ENCODE measurements around the gene BCL2L13. TPM values are rescaled to one million over a fixed set of nuclear protein-coding genes. Genes with fewer than 3 reads are reported as not detected.

Gene BCL2L13
- total RNA-seq, 1 experiment from 2014 or later = 26.0 TPM

GRCh38 chr22:17694193-17694592, 55.6 kb downstream of the BCL2L13 start:
- no peak overlapping the region for H2BK20ac ChIP-seq (ENCODE audit: low read depth, low read length, poor library complexity, severe bottlenecking)
- H3T11ph ChIP-seq (ENCODE audit: low read length) = no peak overlapping the region
- H3K4me1 Mint-ChIP-seq = no peaks in the 10 kb centered on the region
- DNase-seq = no peak
- no peaks in the 10 kb centered on the region; the same call in 1 of the 2 replicates for H3K79me2 ChIP-seq (ENCODE audit: insufficient read depth, low read length)
- H3K14ac ChIP-seq (ENCODE audit: insufficient read depth, low read length) = no peak overlapping the region
- TF ChIP-seq CTCF (conservative IDR thresholded peaks at IDR 0.05) = no peak
- no peaks in the 10 kb centered on the region for H3K4me1 ChIP-seq (ENCODE audit: insufficient read depth, low read length)
- no peaks in the 10 kb centered on the region for H4K20me1 ChIP-seq (ENCODE audit: control insufficient read depth, insufficient read depth, insufficient read length)
- H4K91ac ChIP-seq (ENCODE audit: insufficient read length, low read depth, low read length) = no peak overlapping the region
- no peaks in the 10 kb centered on the region for H3K79me1 ChIP-seq (ENCODE audit: insufficient read depth, low read depth, low read length, poor library complexity, severe bottlenecking)
- no peak overlapping the region for H3K18ac ChIP-seq (ENCODE audit: insufficient read length, low read depth, low read length)
- H3K4me2 ChIP-seq (ENCODE audit: insufficient read depth, insufficient read length, low read length) = no peak overlapping the region
- H4K8ac ChIP-seq (replicated peaks; ENCODE audit: insufficient read length, low read depth, low read length) = no peak overlapping the region
- no peak overlapping the region for H2AK5ac ChIP-seq (ENCODE audit: insufficient read length, low read length)
- no peak overlapping the region for H3K4me3 Mint-ChIP-seq
- no peak overlapping the region for H3K4ac ChIP-seq (ENCODE audit: low read depth, low read length)
- peaks cover 2 to 5% (median 3%) of the 10 kb centered on the region in 3 experiments; a peak in 5 of 7 replicates for H3K36me3 Mint-ChIP-seq (ENCODE audit: insufficient read depth in 1 of 3, low read depth in 3 of 3)
- H2AFZ ChIP-seq (ENCODE audit: low read length) = no peak overlapping the region
- no peak overlapping the region for H2BK12ac ChIP-seq (ENCODE audit: insufficient read length, low read depth, low read length)
- no peak overlapping the region for H3K27ac Mint-ChIP-seq
- no peaks in the 10 kb centered on the region for H3K9me3 ChIP-seq (ENCODE audit: control insufficient read depth, low read depth, low read length)
- H3K27ac ChIP-seq (ENCODE audit: insufficient read length, low read depth, low read length) = no peak overlapping the region
- H2BK120ac ChIP-seq (ENCODE audit: low read depth, low read length, poor library complexity, severe bottlenecking) = no peak overlapping the region
- H3K9me3 Mint-ChIP-seq = no peaks in the 10 kb centered on the region
- H3K9ac ChIP-seq (ENCODE audit: extremely low read depth, insufficient read length, low read length) = no peak overlapping the region
- H3K23ac ChIP-seq (ENCODE audit: insufficient read length, low read depth, low read length) = no peak overlapping the region
- H3K27me3 ChIP-seq (ENCODE audit: insufficient read depth, low read length) = no peaks in the 10 kb centered on the region
- no peak overlapping the region for H4K5ac ChIP-seq (ENCODE audit: insufficient read length, low read depth, low read length)
- H3K56ac ChIP-seq (ENCODE audit: insufficient read length, low read depth, low read length) = no peak overlapping the region
- no peak overlapping the region for H2BK5ac ChIP-seq (ENCODE audit: insufficient read length, low read length)
- no peaks in the 10 kb centered on the region for H3K27me3 Mint-ChIP-seq (ENCODE audit: low read depth)
- H2BK15ac ChIP-seq (ENCODE audit: low read depth, low read length) = no peak overlapping the region
- whole genome bisulfite sequencing (ENCODE audit: extremely low coverage, insufficient read length, low lambda C conversion rate) = no CpG with 5 or more reads among the region's 2 CpGs
- H3K23me2 ChIP-seq (ENCODE audit: insufficient read length, low read depth, low read length, poor library complexity, severe bottlenecking) = no peaks in the 10 kb centered on the region
